ENCODE data around the gene CMIP. TPM values are rescaled to one million over a fixed set of nuclear protein-coding genes. Genes with fewer than 3 reads are reported as not detected.

Gene CMIP
- polyA plus RNA-seq, 1 of the 3 experiments (the other 2 are of a cell fraction) = 5.4 TPM

DNA sequence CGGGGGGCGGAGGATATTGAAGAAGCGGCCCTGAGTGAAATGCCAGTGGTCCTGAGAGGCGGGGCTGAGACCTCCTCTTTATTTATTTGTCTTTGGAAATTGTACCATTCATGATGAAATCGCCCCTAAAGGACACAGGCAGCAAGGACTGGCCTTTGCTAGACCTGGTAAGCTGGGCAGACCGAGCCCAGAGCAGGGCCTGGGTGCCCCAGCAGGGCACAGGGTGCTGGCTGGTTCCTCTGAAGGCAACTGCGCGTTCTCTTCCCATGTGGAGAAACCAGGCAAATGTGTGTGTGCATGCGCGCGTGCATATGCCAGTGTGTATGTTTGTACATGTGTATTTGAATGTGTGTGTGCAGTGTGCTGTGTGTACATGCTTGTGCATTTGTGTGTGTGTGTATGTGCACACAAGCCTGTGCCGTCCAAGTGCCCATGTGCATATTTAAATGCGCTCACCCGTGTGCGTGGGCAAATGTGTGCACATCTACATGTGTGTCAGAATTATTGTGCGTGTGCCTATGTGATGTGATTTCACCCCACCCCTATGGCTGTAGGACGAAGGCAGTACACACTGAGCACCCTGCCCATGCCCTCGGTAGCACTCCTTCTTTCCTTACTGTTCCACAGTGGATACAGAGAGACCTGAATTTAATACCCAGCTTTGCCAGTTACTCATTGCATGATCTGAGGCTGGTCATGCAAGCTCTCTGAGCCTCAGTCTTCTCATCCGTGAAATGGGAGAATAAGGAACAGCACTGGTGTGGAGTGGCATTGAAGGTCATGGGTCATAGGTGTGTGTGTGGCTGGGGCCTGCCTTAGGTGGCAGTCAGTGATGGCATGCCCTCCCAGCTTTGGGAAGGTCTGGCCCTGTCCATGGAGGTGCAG lies 105.2 kb downstream of the CMIP start:
- Histone ChIP-seq H3K9ac (no peak overlapping the region), H3F3A (replicated peaks; ENCODE audit: insufficient read depth) (no peaks in the 10 kb centered on the region), H3K27me3 (ENCODE audit: insufficient read depth) (no peaks in the 10 kb centered on the region), H4K20me1 (ENCODE audit: insufficient read depth) (no peaks in the 10 kb centered on the region), H3K27ac (ENCODE audit: low read depth in 2 of 2, low read length in 1 of 2) (no peak overlapping the region), H3K79me2 (ENCODE audit: insufficient read depth) (peaks cover 16% of the 10 kb centered on the region; the same call in 1 of the 2 replicates), H3K4me2 (no peak overlapping the region), H3K9me3 (no peaks in the 10 kb centered on the region), H2AFZ (ENCODE audit: low read depth) (no peak overlapping the region), H3K36me3 (replicated peaks in 1 of 2; ENCODE audit: control insufficient read depth in 1 of 2, insufficient read depth in 2 of 2, low read length in 1 of 2) (no peaks in the 10 kb centered on the region), H3K4me3 (ENCODE audit: low read depth in 2 of 2, low read length in 1 of 2) (no peak overlapping the region), H3K9me2 (no peaks in the 10 kb centered on the region), H3K4me1 (ENCODE audit: control insufficient read depth in 1 of 2, insufficient read depth in 2 of 2, low read depth in 1 of 2, low read length in 1 of 2) (peaks cover 0 to 39% of the 10 kb centered on the region in 2 experiments; a peak in 2 of 4 replicates)
- DNase-seq = no peak
- TF ChIP-seq GATA2 (CRISPR knock-in tag; IDR thresholded peaks at IDR 0.05) (no peak), GABPA (IDR thresholded peaks at IDR 0.05; ENCODE audit: low read depth) (no peak), TEAD4 (IDR thresholded peaks at IDR 0.05; ENCODE audit: borderline replicate concordance, insufficient read depth) (no peak), EP300 (IDR thresholded peaks at IDR 0.05; ENCODE audit: borderline replicate concordance in 1 of 2, low read depth in 1 of 2, low read length in 1 of 2) (no peak), FOXJ3 (CRISPR knock-in tag; IDR thresholded peaks at IDR 0.05) (no peak)
- CTCF ChIA-PET = interaction anchor here (0.8 kb wide), 1 partner anchor 79 kb away, joined by 4 read pairs; no protein-coding TSS in a partner anchor
- 96% methylated on average over 19 of the region's 19 CpGs for WGBS (ENCODE audit: low lambda C conversion rate)
- POLR2A ChIA-PET = no interaction called here

GRCh38 chr16:81550432-81550808 lies 105.8 kb downstream of the CMIP start:
- Histone ChIP-seq H3K4me2 (no peak overlapping the region), H3K9me2 (no peaks in the 10 kb centered on the region), H3K79me2 (ENCODE audit: insufficient read depth) (peaks cover 16% of the 10 kb centered on the region; the same call in 1 of the 2 replicates), H3K4me1 (ENCODE audit: control insufficient read depth in 1 of 2, insufficient read depth in 2 of 2, low read depth in 1 of 2, low read length in 1 of 2) (peaks cover 0 to 43% of the 10 kb centered on the region in 2 experiments; a peak in 2 of 4 replicates), H2AFZ (ENCODE audit: low read depth) (no peak overlapping the region), H4K20me1 (ENCODE audit: insufficient read depth) (no peaks in the 10 kb centered on the region), H3K27me3 (ENCODE audit: insufficient read depth) (no peaks in the 10 kb centered on the region), H3K4me3 (ENCODE audit: low read depth in 2 of 2, low read length in 1 of 2) (no peak overlapping the region), H3K9me3 (no peaks in the 10 kb centered on the region), H3K36me3 (replicated peaks in 1 of 2; ENCODE audit: control insufficient read depth in 1 of 2, insufficient read depth in 2 of 2, low read length in 1 of 2) (no peaks in the 10 kb centered on the region), H3K27ac (ENCODE audit: low read depth in 2 of 2, low read length in 1 of 2) (no peak overlapping the region), H3K9ac (no peak overlapping the region), H3F3A (replicated peaks; ENCODE audit: insufficient read depth) (no peaks in the 10 kb centered on the region)
- 100% methylated on average over 1 of the region's 2 CpGs for WGBS (ENCODE audit: low lambda C conversion rate)
- ChIA-PET POLR2A (no interaction called here), CTCF (no interaction called here)
- no peak for TF ChIP-seq SIN3A (IDR thresholded peaks at IDR 0.05; ENCODE audit: borderline replicate concordance, low read depth, low read length)
- no peak for TF ChIP-seq MXI1 (IDR thresholded peaks at IDR 0.05; ENCODE audit: low read depth, low read length)
- TF ChIP-seq, protein P1, sequence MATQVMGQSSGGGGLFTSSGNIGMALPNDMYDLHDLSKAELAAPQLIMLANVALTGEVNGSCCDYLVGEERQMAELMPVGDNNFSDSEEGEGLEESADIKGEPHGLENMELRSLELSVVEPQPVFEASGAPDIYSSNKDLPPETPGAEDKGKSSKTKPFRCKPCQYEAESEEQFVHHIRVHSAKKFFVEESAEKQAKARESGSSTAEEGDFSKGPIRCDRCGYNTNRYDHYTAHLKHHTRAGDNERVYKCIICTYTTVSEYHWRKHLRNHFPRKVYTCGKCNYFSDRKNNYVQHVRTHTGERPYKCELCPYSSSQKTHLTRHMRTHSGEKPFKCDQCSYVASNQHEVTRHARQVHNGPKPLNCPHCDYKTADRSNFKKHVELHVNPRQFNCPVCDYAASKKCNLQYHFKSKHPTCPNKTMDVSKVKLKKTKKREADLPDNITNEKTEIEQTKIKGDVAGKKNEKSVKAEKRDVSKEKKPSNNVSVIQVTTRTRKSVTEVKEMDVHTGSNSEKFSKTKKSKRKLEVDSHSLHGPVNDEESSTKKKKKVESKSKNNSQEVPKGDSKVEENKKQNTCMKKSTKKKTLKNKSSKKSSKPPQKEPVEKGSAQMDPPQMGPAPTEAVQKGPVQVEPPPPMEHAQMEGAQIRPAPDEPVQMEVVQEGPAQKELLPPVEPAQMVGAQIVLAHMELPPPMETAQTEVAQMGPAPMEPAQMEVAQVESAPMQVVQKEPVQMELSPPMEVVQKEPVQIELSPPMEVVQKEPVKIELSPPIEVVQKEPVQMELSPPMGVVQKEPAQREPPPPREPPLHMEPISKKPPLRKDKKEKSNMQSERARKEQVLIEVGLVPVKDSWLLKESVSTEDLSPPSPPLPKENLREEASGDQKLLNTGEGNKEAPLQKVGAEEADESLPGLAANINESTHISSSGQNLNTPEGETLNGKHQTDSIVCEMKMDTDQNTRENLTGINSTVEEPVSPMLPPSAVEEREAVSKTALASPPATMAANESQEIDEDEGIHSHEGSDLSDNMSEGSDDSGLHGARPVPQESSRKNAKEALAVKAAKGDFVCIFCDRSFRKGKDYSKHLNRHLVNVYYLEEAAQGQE (IDR thresholded peaks at IDR 0.05; ENCODE audit: low read depth, low read length) = no peak
- no peak for TF ChIP-seq FOSL2 (IDR thresholded peaks at IDR 0.05; ENCODE audit: borderline replicate concordance, low read depth)
- TF ChIP-seq MEF2A (IDR thresholded peaks at IDR 0.05; ENCODE audit: borderline replicate concordance, low read depth) = no peak
- TF ChIP-seq TEAD4 (IDR thresholded peaks at IDR 0.05; ENCODE audit: borderline replicate concordance, insufficient read depth) = no peak
- no peak for TF ChIP-seq MAX (IDR thresholded peaks at IDR 0.05; ENCODE audit: low read depth)
- TF ChIP-seq IRF3 (IDR thresholded peaks at IDR 0.05; ENCODE audit: low read depth, low read length) = no peak
- no peak for TF ChIP-seq FOXJ3 (CRISPR knock-in tag; IDR thresholded peaks at IDR 0.05)
- TF ChIP-seq USF2 (IDR thresholded peaks at IDR 0.05; ENCODE audit: borderline replicate concordance, low read depth, low read length) = no peak
- TF ChIP-seq POLR2AphosphoS5 (IDR thresholded peaks at IDR 0.05; ENCODE audit: low read depth, low read length) = no peak
- no peak for TF ChIP-seq EZH2phosphoT487 (IDR thresholded peaks at IDR 0.05; ENCODE audit: borderline replicate concordance, low read depth)
- no peak for TF ChIP-seq EP300 (IDR thresholded peaks at IDR 0.05; ENCODE audit: borderline replicate concordance in 1 of 2, low read depth in 1 of 2, low read length in 1 of 2)
- TF ChIP-seq JUND (IDR thresholded peaks at IDR 0.05) = no peak
- TF ChIP-seq FOXM1 (IDR thresholded peaks at IDR 0.05; ENCODE audit: low read depth) = no peak
- TF ChIP-seq ELF1 (IDR thresholded peaks at IDR 0.05) = no peak
- DNase-seq = no peak

Measured in SK-N-SH (cell line).